K562 (cell line): ENCODE measurements around the gene DAPK1. TPM values are rescaled to one million over a fixed set of nuclear protein-coding genes. Genes with fewer than 3 reads are reported as not detected.

ENCODE experiments used
- ATAC-seq: fragments of 200-7000 bp; cut with Tn5 transposase; 3 replicates; pipeline ENCODE4 v1.9.1; 2020; ENCODE audit warnings: moderate library complexity
- BruUV-seq: library from RNA; stranded (reverse); fragments of 400-500 nt; replicated peaks from 2 replicates; lab custom pipeline; 2021; lab: Mats Ljungman, UMichigan
- CTCF ChIA-PET: fragments of 300-600 bp; formaldehyde crosslinking; extraction: SDS; loops from one replicate; lab custom pipeline; 2021; ENCODE audit warnings: low intra/inter-chr PET ratio; lab: Yijun Ruan, JAX
- POLR2A ChIA-PET: fragments of 300-600, 350-650 bp; sonication (Branson Sonifier 250); formaldehyde crosslinking; extraction: SDS; loops from one replicate; lab custom pipeline; 2021; ENCODE audit warnings: antibody characterized with exemption, inconsistent platforms; lab: Yijun Ruan, JAX
- DNase-seq, 4 experiments: peaks; one replicate each; pipeline versions ENCODE4 v3.0.0 to v3.0.0-alpha.2; 2011 to 2018; ENCODE audit warnings: low spot score in 3 of 4, mixed read lengths in 3 of 4; ENCODE audit errors: extremely low read depth in 1 of 4
- FAIRE-seq: peaks from 2 replicates; lab custom pipeline; 2011; peaks lifted over from hg19 to GRCh38; lab: Jason Lieb, UNC
- H2AFZ ChIP-seq: 2 replicates; pipeline ENCODE4 v1.6.0; 2011; ENCODE audit warnings: low read depth, low read length, control low read depth, inconsistent platforms
- H3K27ac ChIP-seq: fragments of 200-600 bp; 3 replicates; pipeline ENCODE4 v1.8.0; 2011; ENCODE audit warnings: low read depth, mild to moderate bottlenecking, control low read depth, inconsistent platforms, low read length, moderate library complexity, mixed read lengths; ENCODE audit errors: extremely low read depth
- H3K27me3 ChIP-seq, 2 experiments: fragments of 300-600 bp in 1 of 2; 2 replicates in 1 of 2; 3 replicates in 1 of 2; pipeline versions ENCODE4 v1.6.0 to v1.8.0; 2011; ENCODE audit warnings: inconsistent platforms in 2 of 2, low read length in 2 of 2, mild to moderate bottlenecking in 1 of 2, mixed read lengths in 1 of 2, moderate library complexity in 1 of 2; ENCODE audit not compliant: control insufficient read depth in 2 of 2, insufficient read depth in 2 of 2
- H3K36me3 ChIP-seq: fragments of 300-600 bp; 3 replicates; pipeline ENCODE4 v1.8.0; 2011; ENCODE audit warnings: mild to moderate bottlenecking, low read length, inconsistent platforms; ENCODE audit not compliant: control insufficient read depth, insufficient read depth
- H3K4me1 ChIP-seq, 2 experiments: fragments of 200-600 bp in 1 of 2; replicated peaks in 1 of 2; 2 replicates in 1 of 2; 3 replicates in 1 of 2; pipeline versions ENCODE4 v1.5.1 to v1.8.0; 2011; ENCODE audit warnings: inconsistent platforms in 2 of 2, low read length in 2 of 2, mild to moderate bottlenecking in 1 of 2, mixed read lengths in 1 of 2, moderate library complexity in 1 of 2; ENCODE audit not compliant: control insufficient read depth in 2 of 2, insufficient read depth in 2 of 2
- H3K4me2 ChIP-seq: 2 replicates; pipeline ENCODE4 v1.6.1; 2011; ENCODE audit warnings: low read length, control low read depth, inconsistent platforms, mixed read lengths; ENCODE audit not compliant: insufficient read depth
- H3K4me3 ChIP-seq: fragments of 200-600 bp; sonication (generic), shearing (Covaris generic); 2 replicates; pipeline ENCODE4 v1.5.1; 2016; ENCODE audit warnings: control low read depth, inconsistent platforms
- H3K79me2 ChIP-seq: fragments of 200-600 bp; 3 replicates; pipeline ENCODE4 v1.8.0; 2011; ENCODE audit warnings: low read length, inconsistent platforms; ENCODE audit not compliant: control insufficient read depth, insufficient read depth
- H3K9ac ChIP-seq, 2 experiments: 2 replicates each; pipeline versions ENCODE4 v1.6.0 to v1.6.1; 2011; ENCODE audit warnings: low read depth in 2 of 2, low read length in 2 of 2, control low read depth in 1 of 2, inconsistent platforms in 1 of 2, mild to moderate bottlenecking in 1 of 2, mixed read lengths in 1 of 2; ENCODE audit not compliant: insufficient read depth in 1 of 2
- H3K9me1 ChIP-seq: one replicate; pipeline ENCODE4 v1.6.0; 2011; ENCODE audit warnings: inconsistent platforms, mild to moderate bottlenecking, low read length, moderate library complexity; ENCODE audit not compliant: control insufficient read depth, insufficient read depth
- H3K9me3 ChIP-seq: replicated peaks from 2 replicates; pipeline ENCODE4 v1.5.1; 2011; ENCODE audit warnings: low read depth, low read length, inconsistent platforms; ENCODE audit not compliant: control insufficient read depth, insufficient read depth
- H4K20me1 ChIP-seq: replicated peaks from 2 replicates; pipeline ENCODE4 v1.6.1; 2011; ENCODE audit warnings: low read length, inconsistent platforms, mixed read lengths; ENCODE audit not compliant: control insufficient read depth, insufficient read depth
- C11orf30 ChIP-seq: fragments of 450-650 bp; IDR thresholded peaks from 2 replicates; pipeline ENCODE4 v1.6.1; 2016; ENCODE audit warnings: low read depth, mild to moderate bottlenecking
- MAFG ChIP-seq: fragments of 450-650 bp; conservative IDR thresholded peaks from 2 replicates; pipeline ENCODE4 v1.6.1; 2016; ENCODE audit warnings: missing genetic modification characterization, missing compliant biosample characterization
- RBFOX2 ChIP-seq: fragments of 200-400 bp; formaldehyde crosslinking; IDR thresholded peaks from 2 replicates; pipeline ENCODE4 v1.6.1; 2017; ENCODE audit warnings: low read depth, mild to moderate bottlenecking, low read length, moderate library complexity
- ZNF316 ChIP-seq: fragments of 450-650 bp; IDR thresholded peaks from 2 replicates; pipeline ENCODE4 v1.6.1; 2016
- WGBS: fragments of 100-300 bp; shearing (Covaris generic); methylation state at CpG from one replicate; pipeline ENCODE4 v1.1.6; 2016; ENCODE audit warnings: low coverage, mixed read lengths; ENCODE audit not compliant: insufficient coverage; ENCODE audit errors: missing lambda C conversion rate; 5-methylcytosine and 5-hydroxymethylcytosine counted together
- in situ Hi-C: fragments of 300-500 bp; cut with MboI; formaldehyde crosslinking; loops from 4 replicates; pipeline ENCODE4 v1.15.0; 2018; ENCODE audit warnings: inconsistent platforms, mixed read lengths
- intact Hi-C: fragments of 100-400 bp; cut with micrococcal nuclease; formaldehyde crosslinking; loops from 2 replicates; pipeline ENCODE4 v1.14.2; 2022
- polyA plus RNA-seq, 8 experiments: library from polyadenylated mRNA; depleted of rRNA in 4 of 8; stranded (reverse) in 5 of 8; unstranded in 3 of 8; fragments of >200 nt; fragmentation: Nextera tagmentation in 2 of 8; fragmentation: Illumina TruSeq in 1 of 8; extraction: Ambion mirVana in 2 of 8; extraction: Trizol in 1 of 8; gene quantifications; 2 replicates each; pipeline versions ENCODE4 v1.2.1 to v1.2.3, GENCODE V29; 2011 to 2014; ENCODE audit warnings: inconsistent platforms in 1 of 8, missing spikeins in 1 of 8
- total RNA-seq, 7 experiments: library from RNA; depleted of rRNA in 6 of 7; stranded (reverse); fragments of >200 nt in 6 of 7; fragmentation: Illumina TruSeq in 2 of 7; extraction: Trizol in 2 of 7; gene quantifications; 2 replicates each; pipeline versions ENCODE4 v1.2.1 to v1.2.3, GENCODE V29; 2011 to 2021; ENCODE audit warnings: low replicate concordance in 1 of 7

The DAPK1 gene
- total and polyA plus RNA-seq, 9 of the 15 experiments (the other 6 are each of a cell fraction or from before 2014, with no cell fraction given) = 1.7 to 26.4 (median 15.8) TPM

GRCh38 chr9:87681271-87682061, 183.8 kb downstream of the DAPK1 start:
- Histone ChIP-seq H3K9me3 (no peaks in the 10 kb centered on the region), H3K27ac (no peak overlapping the region), H3K4me2 (no peak overlapping the region), H3K9me1 (peaks cover 2% of the 10 kb centered on the region), H2AFZ (no peak overlapping the region), H3K36me3 (peaks cover 21% of the 10 kb centered on the region; the same call in 2 of the 3 replicates), H3K27me3 (no peaks in the 10 kb centered on the region), H3K79me2 (no peaks in the 10 kb centered on the region), H4K20me1 (no peaks in the 10 kb centered on the region), H3K4me3 (no peak overlapping the region), H3K4me1 (peaks cover 8 to 14% of the 10 kb centered on the region in 2 experiments; a peak in 4 of 5 replicates), H3K9ac (no peak overlapping the region)
- POLR2A ChIA-PET = interaction anchor here (0.9 kb wide), 1 partner anchor 337 kb away, joined by 4 read pairs; no protein-coding TSS in a partner anchor
- FAIRE-seq = no peak
- TF ChIP-seq ZNF316 = peak; percentile 63
- peak; percentile 48; the same call in 1 of the 2 replicates for TF ChIP-seq C11orf30
- TF ChIP-seq MAFG (tag) = peak; percentile 38; the same call in 1 of the 2 replicates
- TF ChIP-seq RBFOX2 = no peak
- 87% methylated on average over 8 of the region's 11 CpGs for WGBS
- intact Hi-C loops = loop anchor here (10.0 kb wide), 1 partner anchor 363 kb away; no protein-coding TSS in a partner anchor
- no TSS peak for BruUV-seq
- in situ Hi-C loops = loop anchor here (25.0 kb wide), 1 partner anchor 631 kb away; no protein-coding TSS in a partner anchor
- CTCF ChIA-PET = no interaction called here
- no peak for DNase-seq
- ATAC-seq = no peak
